GM10847 (cell line): ENCODE measurements around the gene FBXW8.

Experiments
- POLR2A ChIP-seq: IDR thresholded peaks from 2 replicates; pipeline ENCODE4 v1.6.1; 2011; ENCODE audit not compliant: insufficient read length; ENCODE audit errors: extremely low read depth

The FBXW8 gene

DNA sequence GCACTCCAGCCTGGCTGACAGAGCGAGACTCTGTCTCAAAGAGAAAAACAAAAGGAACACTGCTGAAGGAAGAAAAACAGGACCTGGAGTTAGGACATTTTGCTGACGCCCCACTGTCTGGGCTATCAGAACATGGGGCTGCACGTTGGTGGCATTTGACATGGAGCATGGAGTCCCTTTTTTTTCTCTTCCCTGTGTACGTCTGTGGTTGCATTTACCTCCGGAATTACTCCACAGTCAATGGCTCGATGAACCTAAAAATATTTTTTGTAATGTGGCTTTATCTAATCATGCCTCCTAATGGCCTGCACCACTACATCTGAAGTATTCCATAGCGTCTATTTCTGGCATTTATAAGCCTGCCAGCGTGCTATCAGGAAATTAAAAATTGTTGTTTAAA, 157.7 kb downstream of the FBXW8 start:
- no peak for TF ChIP-seq POLR2A

DNA sequence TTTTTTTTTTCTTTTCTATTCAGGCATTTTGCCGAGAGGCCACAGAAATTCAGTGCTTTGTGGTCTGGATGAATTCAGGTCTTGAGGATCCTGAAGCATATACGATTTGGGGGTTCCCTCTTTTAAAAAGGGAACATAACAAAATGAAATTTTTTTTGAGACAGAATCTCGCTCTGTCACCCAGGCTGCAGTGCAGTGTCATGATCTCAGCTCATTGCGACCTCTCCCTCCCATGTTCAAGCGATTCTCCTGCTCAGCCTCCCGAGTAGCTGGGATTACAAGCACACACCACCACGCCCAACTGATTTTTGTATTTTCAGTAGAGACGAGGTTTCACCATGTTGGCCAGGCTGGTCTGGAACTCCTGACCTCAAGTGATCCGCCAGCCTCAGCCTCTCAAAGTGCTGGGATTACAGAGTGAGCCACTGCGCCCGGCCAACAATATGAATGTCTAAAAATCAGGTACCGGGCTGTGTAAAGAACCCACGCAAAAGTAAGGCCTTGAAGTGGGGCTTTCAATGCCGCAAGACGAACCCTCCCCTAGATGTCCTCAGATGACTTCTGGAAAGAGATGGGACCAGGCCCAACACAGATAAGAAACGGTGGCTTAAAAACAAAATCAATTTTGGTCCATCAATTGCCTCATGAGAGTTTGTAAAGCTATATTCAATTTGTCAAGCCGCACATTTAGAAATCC, 158.5 kb downstream of the FBXW8 start:
- no peak for TF ChIP-seq POLR2A

DNA sequence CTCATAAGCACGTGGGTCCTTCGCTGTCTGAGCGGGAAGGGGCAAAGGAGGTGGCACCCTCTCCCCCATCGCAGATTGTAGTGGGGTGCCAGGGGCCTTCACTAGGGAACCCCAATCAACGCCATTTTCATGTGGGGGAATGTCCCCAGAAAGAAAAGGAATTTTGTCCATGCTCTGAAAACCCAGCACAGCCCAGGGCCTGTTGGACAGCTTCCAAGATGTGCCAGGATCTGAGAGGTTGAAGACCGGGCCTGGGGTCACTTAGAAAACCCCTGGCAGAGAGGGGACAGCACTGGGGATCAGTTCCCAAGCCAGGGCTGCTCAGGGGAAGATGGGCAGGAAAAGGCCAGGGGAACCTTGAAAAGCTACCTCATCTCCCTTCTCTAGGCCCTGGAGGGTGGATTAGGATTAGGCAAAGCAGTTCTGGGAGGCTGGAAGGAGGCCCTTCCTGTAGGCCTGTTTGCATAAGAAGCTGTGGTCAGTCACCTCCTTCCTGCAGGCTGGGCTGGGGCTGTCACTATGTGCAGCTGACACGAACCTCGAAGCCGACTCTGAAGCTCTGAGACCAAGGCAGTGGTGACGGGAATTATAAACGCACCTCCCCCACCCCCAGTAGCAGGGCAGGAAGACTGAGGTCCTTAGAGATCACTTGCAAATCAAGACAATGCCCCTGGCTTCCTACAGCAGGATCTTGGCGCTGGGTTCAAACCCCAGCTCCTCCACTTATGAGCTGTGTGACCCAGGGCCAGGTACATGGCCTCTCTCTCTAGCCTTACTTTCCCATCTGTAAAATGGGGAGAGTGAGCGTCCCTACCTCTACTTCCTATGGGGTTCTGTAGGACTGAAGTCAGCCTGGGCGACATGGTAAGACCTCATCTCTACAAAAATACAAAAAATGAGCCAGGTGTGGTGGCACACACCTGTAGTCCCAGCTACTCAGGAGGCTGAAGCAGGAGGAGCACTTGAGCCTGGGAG, 159.5 kb downstream of the FBXW8 start:
- no peak for TF ChIP-seq POLR2A

DNA sequence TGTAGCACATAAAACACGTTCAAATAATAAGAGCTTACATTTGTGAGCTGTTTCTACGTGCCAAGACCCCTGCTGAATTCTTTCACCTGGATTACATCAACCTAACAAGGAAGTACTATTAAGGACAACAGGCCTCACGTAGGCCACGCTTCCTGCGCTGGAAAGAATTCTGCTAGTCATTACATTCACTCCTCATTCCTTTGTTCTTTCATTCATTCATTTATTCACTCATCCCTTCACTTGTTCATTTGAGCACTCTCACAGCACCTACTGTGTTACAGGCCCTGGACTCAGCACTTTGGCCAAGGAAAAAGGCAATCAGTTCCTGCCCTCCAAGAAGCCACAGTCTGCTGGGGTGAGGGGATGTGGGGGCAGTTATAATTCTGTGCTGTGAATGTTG, 160.3 kb downstream of the FBXW8 start:
- no peak for TF ChIP-seq POLR2A

DNA sequence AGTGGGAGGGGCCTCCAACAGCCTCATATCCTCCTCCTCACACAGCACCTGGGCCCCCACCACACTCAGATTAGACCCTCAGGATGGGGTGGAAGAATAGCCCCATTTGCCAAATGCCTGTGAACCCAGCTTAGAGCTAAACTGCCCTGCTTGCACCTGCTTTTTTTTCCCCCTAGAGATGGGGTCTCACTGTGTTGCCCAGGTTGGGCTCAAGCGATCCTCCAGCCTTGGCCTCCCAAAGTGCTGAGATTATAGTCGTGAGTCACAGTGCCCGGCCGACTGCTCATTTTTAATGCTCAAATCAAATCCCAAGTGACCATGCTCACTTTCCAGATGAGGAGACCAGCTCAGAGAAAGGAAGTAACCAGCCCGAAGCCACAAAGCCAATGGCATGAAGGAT, 161.4 kb downstream of the FBXW8 start:
- TF ChIP-seq POLR2A: no peak

DNA sequence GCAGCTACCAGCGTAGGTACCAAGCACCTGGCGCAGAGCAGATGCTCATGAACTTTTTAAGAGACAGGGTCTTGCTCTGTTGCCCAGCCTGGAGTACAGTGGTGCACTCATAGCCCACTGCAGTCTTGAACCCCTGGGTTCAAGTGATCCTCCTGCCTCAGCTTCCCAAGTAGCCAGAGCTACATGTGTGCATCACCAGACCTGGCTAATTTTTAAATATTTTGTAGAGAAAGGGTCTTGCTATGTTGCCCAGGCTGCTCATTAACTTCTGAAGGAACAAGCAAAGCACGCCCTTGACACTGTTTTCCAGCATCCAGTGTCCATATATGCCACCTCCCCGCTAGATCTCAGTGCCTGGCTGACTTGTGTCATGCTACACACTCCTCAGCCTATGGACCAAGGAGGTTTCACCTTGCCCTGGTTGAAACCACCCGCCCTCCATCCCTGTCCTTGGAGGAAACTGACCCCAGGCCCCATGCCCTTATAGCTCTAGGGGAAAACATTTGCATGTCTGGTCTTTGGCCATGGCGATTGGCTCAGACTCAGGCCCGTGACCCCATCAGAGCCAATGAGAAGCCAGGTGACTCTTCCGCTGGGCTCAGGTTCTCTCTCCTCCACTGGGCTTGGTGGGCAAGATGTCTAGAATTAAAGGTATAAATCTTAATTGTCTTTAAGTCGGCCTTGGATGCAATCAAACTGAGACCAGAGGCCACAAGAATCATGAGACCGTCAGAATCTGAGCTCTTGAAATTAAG, 162.2 kb downstream of the FBXW8 start:
- no peak for TF ChIP-seq POLR2A

DNA sequence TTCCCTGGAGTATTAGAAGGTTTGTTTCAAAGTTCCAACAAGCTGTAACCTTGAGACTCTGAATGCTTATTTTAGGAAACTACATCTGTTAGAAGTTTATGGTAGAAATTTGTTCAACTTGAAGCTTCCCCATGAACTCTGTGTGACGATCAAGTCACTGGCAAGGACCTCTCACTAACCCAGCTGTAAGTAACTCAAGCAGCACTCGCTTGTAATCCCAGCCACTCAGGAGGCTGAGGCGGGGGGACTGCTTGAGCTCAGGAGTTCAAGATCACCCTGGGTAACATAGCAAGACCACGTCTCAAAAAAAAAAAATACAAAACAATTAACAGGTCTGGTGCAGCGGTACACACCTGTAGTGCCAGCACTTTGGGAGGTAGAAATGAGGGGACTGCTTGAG, 162.9 kb downstream of the FBXW8 start:
- no peak for TF ChIP-seq POLR2A

DNA sequence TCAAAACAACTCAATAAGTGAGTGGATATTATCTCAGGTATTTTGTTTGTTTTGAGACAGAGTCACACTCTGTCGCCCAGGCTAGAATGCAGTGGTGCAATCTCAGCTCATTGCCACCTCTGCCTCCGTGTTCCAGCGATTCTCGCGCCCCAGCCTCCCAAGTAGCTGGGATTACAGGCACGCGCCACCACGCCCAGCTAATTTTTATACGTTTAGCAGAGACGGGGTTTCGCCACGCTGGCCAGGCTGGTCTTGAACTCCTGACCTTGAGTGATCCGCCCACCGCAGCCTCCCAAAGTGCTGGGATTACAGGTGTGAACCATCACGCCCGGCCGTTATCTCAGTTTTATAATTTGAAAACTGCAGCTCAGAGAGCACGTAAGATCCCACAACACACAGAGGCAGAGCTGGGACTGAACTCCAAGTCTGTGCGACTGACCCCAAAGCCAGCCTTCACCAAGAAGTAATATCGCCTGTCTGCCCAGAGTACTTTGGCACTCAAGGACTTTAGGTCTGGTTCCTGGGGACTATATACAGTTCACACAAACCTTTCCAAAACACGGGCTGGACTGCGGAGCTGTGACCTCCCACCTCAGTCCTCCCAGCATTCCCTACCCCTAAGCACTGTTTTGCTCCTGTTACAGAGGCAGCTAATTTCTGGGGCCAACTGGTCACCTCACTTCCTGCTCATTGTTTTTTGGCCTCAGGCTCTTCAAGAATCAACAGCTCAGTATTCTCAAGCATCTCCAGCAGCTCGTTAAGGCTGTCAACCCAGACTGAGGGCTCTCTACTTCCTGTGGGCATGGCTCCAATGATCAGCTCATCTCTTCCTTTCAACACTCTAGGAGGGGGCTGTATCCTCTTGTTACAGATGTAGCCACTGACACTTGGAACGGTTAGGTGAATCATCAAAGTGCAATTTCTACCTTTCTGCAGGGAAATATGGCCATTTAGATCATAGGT, 165.9 kb downstream of the FBXW8 start:
- no peak for TF ChIP-seq POLR2A

DNA sequence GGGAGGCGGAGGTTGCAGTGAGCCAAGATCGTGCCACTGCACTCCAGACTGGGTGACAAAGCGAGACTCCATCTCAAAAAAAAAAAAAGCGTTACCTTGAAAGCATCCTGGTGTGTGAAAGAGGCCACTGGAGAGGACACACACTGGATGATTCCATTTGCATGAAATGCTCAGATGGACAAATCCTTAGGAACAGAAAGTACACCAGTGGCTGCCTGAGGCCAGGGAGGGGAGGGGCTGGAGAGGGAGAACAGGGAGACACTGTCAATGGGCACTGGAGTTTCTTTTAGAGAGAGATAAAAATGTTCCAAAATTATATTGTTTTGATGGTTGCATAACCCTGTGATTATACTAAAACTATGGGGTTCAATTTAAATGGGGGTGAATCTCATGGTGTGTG, 168.7 kb downstream of the FBXW8 start:
- no peak for TF ChIP-seq POLR2A

DNA sequence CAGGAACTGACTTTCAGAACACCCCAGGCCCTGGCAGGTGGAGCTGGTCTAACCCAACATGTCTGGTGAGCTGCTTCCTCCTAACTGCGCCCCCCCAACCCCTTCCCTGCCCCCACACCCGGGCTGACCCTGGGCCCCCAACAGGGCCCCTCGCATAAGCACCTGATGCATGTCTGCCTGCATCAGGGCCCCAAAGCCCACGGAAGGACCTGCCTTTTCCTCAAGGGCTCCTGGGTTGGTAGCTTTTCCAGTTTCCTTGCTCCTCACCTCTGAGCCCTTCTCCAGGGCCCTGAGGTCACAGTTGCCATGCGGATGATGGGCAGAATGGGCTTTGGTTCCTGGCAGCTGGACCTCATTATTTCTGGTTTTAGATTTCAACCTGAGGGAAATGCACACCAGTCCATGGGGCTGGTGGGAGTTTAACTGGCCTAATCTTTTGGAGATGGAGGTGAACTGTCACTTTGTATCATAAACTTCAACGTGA, 170.0 kb downstream of the FBXW8 start:
- no peak for TF ChIP-seq POLR2A
